Activated T-helper 17 cell treated with anti-CD3 and anti-CD28 coated beads, Interleukin-2, amount 50 U/mL, for 72 hours (primary cell): ENCODE data around the gene RPL13A. TPM values are rescaled to one million over a fixed set of nuclear protein-coding genes. Genes with fewer than 3 reads are reported as not detected.
"Not testable (repeated sequence)": the region's sequence is repeated elsewhere in the genome, so short reads cannot be mapped to it uniquely, and the experiment has no call there.

Source experiments
- ATAC-seq: fragments of 150-1000 bp; cut with Tn5 transposase; replicated peaks from 2 replicates; pipeline ENCODE4 v1.10.0; 2021; ENCODE audit warnings: mild to moderate bottlenecking, moderate library complexity
- H3K27ac Mint-ChIP-seq: one replicate; pipeline ENCODE4 v1.8.0; 2022; ENCODE audit warnings: mixed read lengths
- H3K27me3 Mint-ChIP-seq: one replicate; pipeline ENCODE4 v1.8.0; 2022; ENCODE audit warnings: mixed read lengths
- H3K36me3 Mint-ChIP-seq: one replicate; pipeline ENCODE4 v1.8.0; 2022; ENCODE audit warnings: low read depth, mild to moderate bottlenecking, mixed read lengths
- H3K4me1 Mint-ChIP-seq: one replicate; pipeline ENCODE4 v1.8.0; 2022; ENCODE audit warnings: mixed read lengths
- H3K4me3 Mint-ChIP-seq: one replicate; pipeline ENCODE4 v1.8.0; 2022; ENCODE audit warnings: mild to moderate bottlenecking, mixed read lengths
- H3K9me3 Mint-ChIP-seq: one replicate; pipeline ENCODE4 v1.8.0; 2022; ENCODE audit warnings: mixed read lengths
- total RNA-seq, 2 donors: library from RNA; stranded (reverse); gene quantifications; one replicate each; pipeline ENCODE4 v1.2.3, GENCODE V29; 2022

RPL13A gene
- total RNA-seq, 2 donors from 2014 or later = 3,905 to 4,763 TPM

GRCh38 chr19:49448432-49448786 lies 39.0 kb upstream of the RPL13A start:
- Mint-ChIP-seq H3K9me3 (no peaks in the 10 kb centered on the region), H3K27me3 (no peaks in the 10 kb centered on the region), H3K27ac (no peak overlapping the region), H3K4me1 (peaks cover 20% of the 10 kb centered on the region), H3K36me3 (peaks cover 71% of the 10 kb centered on the region), H3K4me3 (no peak overlapping the region)
- ATAC-seq = no peak

- Mint-ChIP-seq H3K4me3 (peak overlapping the region; percentile 99), H3K27me3 (no peaks in the 10 kb centered on the region), H3K27ac (peak overlapping the region; percentile 98), H3K36me3 (peaks cover 79% of the 10 kb centered on the region), H3K4me1 (peaks cover 15% of the 10 kb centered on the region), H3K9me3 (no peaks in the 10 kb centered on the region)
- ATAC-seq = no peak
These were observed 37.0 kb upstream of the RPL13A start for GRCh38 chr19:49450405-49450804.

GRCh38 chr19:49451430-49452181 lies 35.8 kb upstream of the RPL13A start, which contains the start of gene PIH1D1:
Gene PIH1D1, minus strand, starts transcription at chr19:49451814. Its CDS starts 240 bp downstream, at chr19:49451574.
- Mint-ChIP-seq H3K4me1 (peaks cover 15% of the 10 kb centered on the region), H3K9me3 (no peaks in the 10 kb centered on the region), H3K27ac (peak within 1 kb of the TSS; percentile 99), H3K4me3 (peak within 1 kb of the TSS; percentile 99), H3K27me3 (no peaks in the 10 kb centered on the region), H3K36me3 (peaks cover 70% of the 10 kb centered on the region)
- peak; percentile 75 for ATAC-seq

GRCh38 chr19:49453013-49453756 lies 34.2 kb upstream of the RPL13A start, which contains the start of gene ALDH16A1:
Gene ALDH16A1, plus strand, starts transcription at chr19:49453225. Its CDS starts 107 bp downstream, at chr19:49453332.
- Mint-ChIP-seq H3K4me3 (peak within 1 kb of the TSS; percentile 99), H3K27ac (peak within 1 kb of the TSS; percentile 99), H3K9me3 (no peaks in the 10 kb centered on the region), H3K27me3 (no peaks in the 10 kb centered on the region), H3K36me3 (peaks cover 54% of the 10 kb centered on the region), H3K4me1 (peaks cover 15% of the 10 kb centered on the region)
- ATAC-seq = peak; percentile 93

GRCh38 chr19:49453757-49454240 lies 33.6 kb upstream of the RPL13A start:
- peaks cover 10% of the 10 kb centered on the region for H3K4me1 Mint-ChIP-seq
- no peaks in the 10 kb centered on the region for H3K9me3 Mint-ChIP-seq
- peaks cover 48% of the 10 kb centered on the region for H3K36me3 Mint-ChIP-seq
- peak overlapping the region; percentile 99 for H3K27ac Mint-ChIP-seq
- H3K4me3 Mint-ChIP-seq = peak overlapping the region; percentile 99
- ATAC-seq = no peak
- no peaks in the 10 kb centered on the region for H3K27me3 Mint-ChIP-seq

GRCh38 chr19:49455773-49456172 lies 31.6 kb upstream of the RPL13A start:
- Mint-ChIP-seq H3K36me3 (peaks cover 28% of the 10 kb centered on the region), H3K27ac (peak overlapping the region; percentile 63), H3K9me3 (no peaks in the 10 kb centered on the region), H3K4me3 (no peak overlapping the region), H3K27me3 (no peaks in the 10 kb centered on the region), H3K4me1 (peaks cover under 1% of the 10 kb centered on the region)
- no peak for ATAC-seq

- Mint-ChIP-seq H3K27ac (peak overlapping the region; percentile 63), H3K4me1 (no peaks in the 10 kb centered on the region), H3K27me3 (no peaks in the 10 kb centered on the region)
These were observed 31.1 kb upstream of the RPL13A start for GRCh38 chr19:49456326-49456725.

GRCh38 chr19:49458567-49458903 lies 28.9 kb upstream of the RPL13A start:
- no peaks in the 10 kb centered on the region for H3K4me1 Mint-ChIP-seq
- peak overlapping the region; percentile 85 for H3K27ac Mint-ChIP-seq
- peak overlapping the region; percentile 58 for H3K4me3 Mint-ChIP-seq
- H3K36me3 Mint-ChIP-seq = peaks cover 7% of the 10 kb centered on the region
- H3K27me3 Mint-ChIP-seq = no peaks in the 10 kb centered on the region
- no peak for ATAC-seq
- no peaks in the 10 kb centered on the region for H3K9me3 Mint-ChIP-seq

More at GRCh38 chr19:49456326-49456725, 31.1 kb upstream of the RPL13A start:
- Mint-ChIP-seq H3K9me3 (no peaks in the 10 kb centered on the region), H3K36me3 (peaks cover 23% of the 10 kb centered on the region), H3K4me3 (no peak overlapping the region)
- ATAC-seq = no peak

- H3K9me3 Mint-ChIP-seq = no peaks in the 10 kb centered on the region
- peaks cover 3% of the 10 kb centered on the region for H3K36me3 Mint-ChIP-seq
- peak overlapping the region; percentile 28 for H3K27ac Mint-ChIP-seq
- no peak overlapping the region for H3K4me3 Mint-ChIP-seq
- H3K4me1 Mint-ChIP-seq = no peaks in the 10 kb centered on the region
- ATAC-seq = no peak
- no peaks in the 10 kb centered on the region for H3K27me3 Mint-ChIP-seq
These were observed 28.0 kb upstream of the RPL13A start for GRCh38 chr19:49459388-49459787.

GRCh38 chr19:49461130-49461529 lies 26.3 kb upstream of the RPL13A start:
- H3K4me3 Mint-ChIP-seq, H3K27me3 Mint-ChIP-seq, H3K9me3 Mint-ChIP-seq, H3K4me1 Mint-ChIP-seq, H3K36me3 Mint-ChIP-seq, H3K27ac Mint-ChIP-seq, ATAC-seq: not testable (repeated sequence)

GRCh38 chr19:49461656-49462055 lies 25.8 kb upstream of the RPL13A start:
- no peak for ATAC-seq

GRCh38 chr19:49462492-49462891 lies 24.9 kb upstream of the RPL13A start:
- no peaks in the 10 kb centered on the region for H3K9me3 Mint-ChIP-seq
- no peak overlapping the region for H3K27ac Mint-ChIP-seq
- H3K27me3 Mint-ChIP-seq = no peaks in the 10 kb centered on the region
- no peak for ATAC-seq
- no peak overlapping the region for H3K4me3 Mint-ChIP-seq
- H3K4me1 Mint-ChIP-seq = no peaks in the 10 kb centered on the region
- peaks cover 5% of the 10 kb centered on the region for H3K36me3 Mint-ChIP-seq

More at GRCh38 chr19:49461656-49462055, 25.8 kb upstream of the RPL13A start:
- peaks cover 5% of the 10 kb centered on the region for H3K36me3 Mint-ChIP-seq
- no peaks in the 10 kb centered on the region for H3K9me3 Mint-ChIP-seq
- no peak overlapping the region for H3K27ac Mint-ChIP-seq
- H3K4me3 Mint-ChIP-seq = no peak overlapping the region
- no peaks in the 10 kb centered on the region for H3K27me3 Mint-ChIP-seq
- H3K4me1 Mint-ChIP-seq = no peaks in the 10 kb centered on the region

- ATAC-seq = no peak
- Mint-ChIP-seq H3K4me3 (no peak overlapping the region), H3K4me1 (peaks cover 7% of the 10 kb centered on the region), H3K9me3 (no peaks in the 10 kb centered on the region), H3K27ac (peak overlapping the region; percentile 54), H3K27me3 (no peaks in the 10 kb centered on the region), H3K36me3 (peaks cover 12% of the 10 kb centered on the region)
These were observed 23.3 kb upstream of the RPL13A start for GRCh38 chr19:49463960-49464740.

- Mint-ChIP-seq H3K27ac (peak overlapping the region; percentile 54), H3K27me3 (no peaks in the 10 kb centered on the region), H3K9me3 (no peaks in the 10 kb centered on the region), H3K4me3 (no peak overlapping the region), H3K36me3 (peaks cover 14% of the 10 kb centered on the region), H3K4me1 (peaks cover 7% of the 10 kb centered on the region)
- no peak for ATAC-seq
These were observed 22.0 kb upstream of the RPL13A start for GRCh38 chr19:49465371-49465770.
